HG02973 (cell line): ENCODE results near the gene TMEM89.

Experiments used
- ATAC-seq: cut with Tn5 transposase; IDR thresholded peaks from one replicate; pipeline ENCODE4 v1.9.1; 2021; ENCODE audit warnings: moderate library complexity; ENCODE audit not compliant: unreplicated experiment

The TMEM89 gene

DNA sequence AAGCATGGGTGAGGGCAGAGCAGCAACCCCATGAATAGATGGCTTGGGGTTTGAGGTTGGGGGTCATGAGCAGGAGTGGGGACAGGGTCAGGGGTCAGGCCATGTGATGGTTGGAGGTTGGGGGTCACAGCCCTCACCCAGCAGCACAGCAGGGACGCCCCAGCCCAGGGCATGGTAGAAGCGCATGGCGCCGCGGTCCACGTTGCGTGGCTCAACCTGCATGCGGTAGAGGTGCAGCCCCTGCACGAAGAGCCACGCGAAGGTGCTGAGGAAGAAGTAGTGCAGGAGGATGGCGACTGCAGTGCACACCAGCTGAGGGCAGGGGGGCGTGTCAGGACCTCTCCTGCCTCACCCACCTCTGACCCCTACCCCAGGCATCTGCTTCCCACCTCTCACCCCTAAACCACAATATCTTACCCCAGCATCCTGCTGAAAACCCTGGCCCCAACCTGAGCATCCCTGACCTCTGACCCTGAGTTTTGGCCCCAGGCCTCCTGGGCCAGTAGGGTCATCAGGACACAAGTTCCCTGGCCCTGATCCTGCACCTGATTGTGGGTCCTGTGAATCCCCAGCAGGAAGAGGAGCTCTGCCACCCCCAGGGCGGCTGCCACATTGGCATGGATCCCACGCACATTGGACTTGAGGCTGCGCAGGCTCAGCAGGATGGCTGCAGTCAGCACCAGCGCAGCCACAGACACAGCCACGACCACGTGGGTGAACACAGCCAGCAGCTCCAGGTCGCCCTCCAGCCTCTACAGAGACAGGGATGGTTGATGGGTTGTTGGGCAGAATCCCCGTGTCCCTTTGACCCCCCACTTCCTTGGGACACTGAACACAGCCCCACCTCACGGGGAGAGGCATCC lies 23.6 kb upstream of the TMEM89 start:
- ATAC-seq: no peak

DNA sequence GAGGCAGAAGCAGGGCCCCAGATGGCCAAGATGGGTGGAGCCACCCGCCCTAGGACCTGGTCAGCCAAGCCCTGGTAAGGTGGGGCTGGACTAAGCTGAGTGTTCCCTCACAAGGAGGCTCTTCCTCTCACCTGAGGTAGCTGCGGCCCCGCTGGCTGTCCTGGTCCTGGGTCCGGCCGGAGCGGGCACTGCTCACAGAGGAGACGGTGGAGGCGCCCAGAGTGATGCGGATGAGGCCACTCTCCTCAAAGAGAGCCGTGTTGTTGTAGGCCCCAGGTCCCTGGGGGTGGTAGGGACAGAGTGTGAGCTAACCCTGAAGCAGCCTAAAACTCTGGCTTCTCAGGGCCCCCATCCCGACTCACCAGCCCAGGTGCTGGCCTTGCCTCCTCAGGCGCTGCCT lies 21.0 kb upstream of the TMEM89 start:
- ATAC-seq: no peak

DNA sequence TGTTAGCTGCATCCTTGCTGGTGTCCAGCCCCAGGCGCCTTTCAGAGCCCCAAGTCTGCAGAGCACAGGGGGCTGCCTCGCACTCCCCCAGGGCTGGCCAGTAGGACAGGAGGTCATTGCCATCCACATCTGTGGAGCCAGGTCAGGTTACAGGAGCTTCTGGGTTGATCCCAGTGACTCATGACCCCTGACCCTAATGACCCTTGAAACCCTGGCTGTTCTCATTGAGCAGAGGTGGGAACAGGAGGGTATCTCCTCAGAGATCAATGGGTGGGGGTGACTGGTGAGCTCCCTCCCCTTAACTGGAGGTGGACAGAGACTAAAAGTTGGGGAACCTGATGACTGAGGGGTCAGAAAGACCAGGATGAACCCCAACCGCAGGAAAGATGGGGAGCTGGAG lies 19.8 kb upstream of the TMEM89 start:
- no peak for ATAC-seq

GRCh38 chr3:48639944-48640606 lies 18.5 kb upstream of the TMEM89 start:
- ATAC-seq: no peak

- ATAC-seq: no peak
These were observed 15.7 kb upstream of the TMEM89 start for GRCh38 chr3:48637305-48637704.

- no peak for ATAC-seq
These were observed 14.6 kb upstream of the TMEM89 start for GRCh38 chr3:48636149-48636655.

DNA sequence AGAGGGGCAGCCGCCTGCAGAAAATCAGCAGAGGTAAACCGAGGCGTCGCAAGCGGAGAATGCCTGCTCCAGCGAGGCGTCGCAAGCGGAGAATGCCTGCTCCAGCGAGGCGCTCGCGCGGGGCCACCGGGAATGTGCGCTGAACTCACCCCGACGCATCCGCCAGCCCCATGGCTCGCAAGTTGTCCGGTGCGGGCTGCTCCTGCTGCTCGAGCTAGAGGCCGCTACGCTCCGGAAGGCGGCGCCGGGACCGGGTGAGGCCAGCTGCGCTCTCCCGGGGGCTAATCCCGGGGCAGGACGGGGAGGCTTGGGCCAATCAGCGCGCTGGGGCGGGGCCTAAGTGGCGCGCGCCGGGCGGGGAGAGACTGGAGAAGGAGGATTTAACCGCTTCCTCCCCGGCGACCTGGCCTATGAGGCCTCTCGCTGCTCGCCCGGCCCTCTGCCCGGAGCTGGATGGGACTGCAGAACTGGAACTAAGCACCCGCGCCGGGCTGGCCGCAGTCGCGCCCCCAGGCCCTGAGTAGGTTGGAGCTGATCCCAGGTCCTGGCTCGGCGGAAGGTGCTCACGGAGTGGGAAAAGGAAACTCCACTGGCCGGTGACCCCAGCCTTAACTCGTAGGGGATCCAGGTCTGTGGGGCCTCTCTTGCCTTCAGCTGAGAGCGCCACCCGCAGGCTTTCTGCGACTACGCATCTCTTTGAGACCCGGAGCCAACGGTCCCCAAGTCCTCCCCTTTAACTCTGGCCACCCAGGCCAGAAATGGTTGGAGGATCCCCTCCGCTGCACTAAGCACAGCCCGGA lies 13.9 kb upstream of the TMEM89 start, which contains the start of gene SLC26A6:
Gene SLC26A6 (minus strand): TSS at position 240 of the 800 bp plus-strand sequence. CDS start 68 bp downstream, at position 172.
- peak; percentile 79 for ATAC-seq

- peak; percentile 12 for ATAC-seq
These were observed 13.2 kb upstream of the TMEM89 start for GRCh38 chr3:48634661-48635221.

DNA sequence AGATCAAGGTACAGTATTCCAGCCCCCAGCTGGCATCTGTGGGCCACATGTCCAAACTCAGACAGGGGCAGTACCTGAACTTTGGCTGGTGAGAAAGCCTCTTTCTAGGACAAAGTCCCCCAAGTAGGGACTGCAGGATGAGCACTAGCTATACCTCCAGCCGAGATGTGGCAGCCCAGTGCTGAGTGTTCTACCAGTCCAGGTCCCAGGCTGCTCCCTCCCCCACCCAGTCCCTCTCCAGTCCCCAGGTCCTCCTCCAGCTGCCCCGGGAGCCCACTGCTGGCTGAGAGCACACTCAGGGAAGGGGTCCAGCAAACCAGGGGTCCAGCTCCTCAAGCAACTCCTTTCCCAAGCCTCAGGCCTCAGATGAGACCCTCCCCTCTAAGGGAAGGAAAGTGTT lies 12.2 kb upstream of the TMEM89 start:
- ATAC-seq: no peak

DNA sequence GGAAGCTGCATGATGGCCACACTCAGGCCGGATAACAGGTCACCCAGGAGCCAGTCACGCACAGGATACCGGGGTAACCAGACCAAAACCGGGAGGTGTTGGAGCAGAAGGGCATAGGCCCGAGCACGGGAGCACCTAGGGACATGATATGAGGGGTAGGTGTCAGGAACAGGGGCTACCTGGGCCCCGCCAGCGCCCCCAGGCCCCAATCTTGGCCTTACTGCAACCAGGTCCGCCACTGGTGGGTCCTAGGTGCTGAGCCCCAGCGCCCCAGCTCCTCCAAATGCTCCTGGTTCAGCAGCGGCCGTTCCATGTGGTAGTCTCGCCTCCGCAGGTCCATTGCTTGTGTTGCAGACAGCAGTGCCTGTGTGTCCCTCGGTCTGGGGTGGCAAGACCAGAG lies 11.7 kb upstream of the TMEM89 start:
- ATAC-seq: no peak

GRCh38 chr3:48631516-48632448 lies 10.2 kb upstream of the TMEM89 start:
- ATAC-seq: no peak

GRCh38 chr3:48630833-48631232 lies 9.3 kb upstream of the TMEM89 start:
- no peak for ATAC-seq

DNA sequence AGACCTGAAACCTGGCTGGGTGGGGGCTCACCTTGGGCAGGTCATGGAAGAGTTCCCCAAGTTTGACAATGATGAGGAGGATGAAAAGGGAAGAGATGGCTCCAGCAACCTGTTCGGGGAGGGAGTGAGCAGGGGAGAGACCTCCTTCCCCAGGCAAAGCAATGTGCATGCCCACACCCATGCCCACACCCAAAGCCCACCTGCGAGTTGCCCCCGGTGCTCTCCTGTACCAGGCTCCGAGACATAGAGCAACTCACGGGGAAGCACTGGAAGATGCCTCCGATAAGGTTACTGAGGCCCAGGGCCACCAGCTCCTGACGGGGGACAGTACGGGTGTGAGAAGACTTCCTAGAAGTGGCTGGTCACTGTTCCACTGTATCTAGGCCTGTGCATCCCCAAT lies 8.8 kb upstream of the TMEM89 start:
- no peak for ATAC-seq

DNA sequence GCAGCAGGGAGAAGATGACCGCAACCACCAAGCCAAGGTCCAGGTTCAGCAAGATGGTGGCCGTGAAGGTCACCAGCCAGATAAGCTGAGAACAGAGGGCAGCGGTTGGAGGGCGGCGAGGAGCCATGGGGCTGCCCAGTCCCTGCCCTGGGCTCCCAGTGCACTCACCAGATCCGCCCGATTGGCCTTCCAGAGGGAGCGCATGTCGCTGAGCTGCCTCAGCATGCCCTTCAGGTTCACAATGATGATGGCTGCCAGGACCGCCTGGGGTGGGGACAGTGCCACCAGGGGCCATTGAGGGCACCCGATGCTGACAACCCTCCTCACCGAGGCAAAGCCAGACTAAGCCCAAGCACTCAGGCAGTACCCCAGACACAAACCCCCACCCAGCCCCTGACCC lies 8.3 kb upstream of the TMEM89 start:
- ATAC-seq: no peak

- no peak for ATAC-seq
These were observed 6.9 kb upstream of the TMEM89 start for GRCh38 chr3:48628277-48629017.

- ATAC-seq: no peak
These were observed 4.0 kb upstream of the TMEM89 start for GRCh38 chr3:48625600-48625999.

GRCh38 chr3:48624767-48625166 lies 3.2 kb upstream of the TMEM89 start:
- no peak for ATAC-seq

- no peak for ATAC-seq
These were observed 2.4 kb upstream of the TMEM89 start for GRCh38 chr3:48623851-48624547.
